22Rv1 (cell line): ENCODE results near the gene OSER1.

Experiments used
- CTCF ChIP-seq: fragments of 450-650 bp; IDR thresholded peaks from 2 replicates; pipeline ENCODE4 v1.5.1; 2017; ENCODE audit warnings: mild to moderate bottlenecking
- ZFX ChIP-seq: fragments of 450-650 bp; IDR thresholded peaks from 2 replicates; pipeline ENCODE4 v1.6.1; 2017; ENCODE audit warnings: antibody characterized with exemption, borderline replicate concordance

- TF ChIP-seq CTCF (no peak), ZFX (no peak)
Observed at GRCh38 chr20:44170816-44171410, 39.7 kb downstream of the OSER1 start.
